H1 (cell line): ENCODE data around the gene CHST11. TPM values are rescaled to one million over a fixed set of nuclear protein-coding genes. Genes with fewer than 3 reads are reported as not detected.

Experiments
- CTCF ChIA-PET: fragments of 300-600 bp; sonication (Branson Sonifier 250); formaldehyde crosslinking; loops from one replicate; lab custom pipeline; 2021; ENCODE audit not compliant: partially characterized antibody; lab: Charles Lee
- POLR2A ChIA-PET: fragments of 300-600 bp; sonication (Branson Sonifier 250); formaldehyde crosslinking; loops from one replicate; lab custom pipeline; 2021; ENCODE audit warnings: inconsistent platforms; ENCODE audit not compliant: partially characterized antibody; lab: Charles Lee
- DNase-seq, 2 experiments: peaks; one replicate each; pipeline versions ENCODE4 v3.0.0 to v3.0.0-alpha.2; 2010 to 2022; ENCODE audit warnings: low spot score in 2 of 2, low read depth in 1 of 2, mixed read lengths in 1 of 2
- FAIRE-seq: peaks from 2 replicates; lab custom pipeline; 2011; peaks lifted over from hg19 to GRCh38; lab: Jason Lieb, UNC
- H2AFZ ChIP-seq: 2 replicates; pipeline ENCODE4 v1.8.1; 2012; ENCODE audit warnings: low read length, inconsistent platforms
- H2AK5ac ChIP-seq: 2 replicates; pipeline ENCODE4 v1.6.1; 2013; ENCODE audit warnings: low read depth, low read length
- H2BK120ac ChIP-seq: replicated peaks from 2 replicates; pipeline ENCODE3; 2013; ENCODE audit warnings: low read depth, low read length, inconsistent platforms
- H2BK12ac ChIP-seq: 2 replicates; pipeline ENCODE4 v1.6.1; 2013; ENCODE audit warnings: low read depth, low read length
- H2BK15ac ChIP-seq: 2 replicates; pipeline ENCODE4 v1.6.1; 2013; ENCODE audit warnings: low read length
- H2BK20ac ChIP-seq: 2 replicates; pipeline ENCODE4 v1.6.1; 2013; ENCODE audit warnings: low read length
- H2BK5ac ChIP-seq: 2 replicates; pipeline ENCODE4 v1.6.1; 2013; ENCODE audit warnings: low read depth, low read length
- H3K14ac ChIP-seq: 2 replicates; pipeline ENCODE4 v1.6.1; 2013; ENCODE audit warnings: inconsistent platforms; ENCODE audit not compliant: insufficient read length
- H3K18ac ChIP-seq: 2 replicates; pipeline ENCODE4 v1.6.1; 2013; ENCODE audit warnings: low read length; ENCODE audit errors: extremely low read depth
- H3K23ac ChIP-seq: 2 replicates; pipeline ENCODE4 v1.6.1; 2013; ENCODE audit warnings: inconsistent platforms; ENCODE audit not compliant: insufficient read length
- H3K23me2 ChIP-seq: 2 replicates; pipeline ENCODE4 v1.6.1; 2013; ENCODE audit warnings: low read depth, low read length
- H3K27ac ChIP-seq: 2 replicates; pipeline ENCODE4 v1.6.1; 2011; ENCODE audit warnings: low read depth, low read length, inconsistent platforms
- H3K27me3 ChIP-seq, 4 experiments: replicated peaks in 1 of 4; 1 replicate in 1 of 4; 2 replicates in 3 of 4; pipeline versions ENCODE4 v1.6.1 to v1.8.1; 2011 to 2013; ENCODE audit warnings: low read length in 3 of 4, mild to moderate bottlenecking in 3 of 4, inconsistent platforms in 2 of 4, mixed read lengths in 2 of 4, moderate library complexity in 1 of 4; ENCODE audit not compliant: control insufficient read depth in 3 of 4, insufficient read depth in 3 of 4; ENCODE audit errors: extremely low read depth in 1 of 4
- H3K36me3 ChIP-seq, 4 experiments: 2 replicates each; pipeline versions ENCODE4 v1.6.1 to v1.8.1; 2011 to 2013; ENCODE audit warnings: mild to moderate bottlenecking in 4 of 4, low read length in 3 of 4, moderate library complexity in 2 of 4, control low read depth in 1 of 4, inconsistent platforms in 1 of 4; ENCODE audit not compliant: insufficient read depth in 4 of 4, control insufficient read depth in 2 of 4
- H3K4ac ChIP-seq: replicated peaks from 2 replicates; pipeline ENCODE3; 2013; ENCODE audit warnings: low read length, low read depth, mixed read lengths, inconsistent platforms; ENCODE audit not compliant: insufficient read length
- H3K4me1 ChIP-seq, 4 experiments: replicated peaks in 1 of 4; 1 replicate in 1 of 4; 2 replicates in 3 of 4; pipeline versions ENCODE4 v1.6.1 to v1.8.1; 2011 to 2013; ENCODE audit warnings: low read length in 3 of 4, inconsistent platforms in 2 of 4, mixed read lengths in 1 of 4; ENCODE audit not compliant: insufficient read depth in 4 of 4, control insufficient read depth in 3 of 4
- H3K4me2 ChIP-seq, 2 experiments: 2 replicates each; pipeline versions ENCODE4 v1.6.1 to v1.8.1; 2011 to 2013; ENCODE audit warnings: low read depth in 2 of 2, low read length in 2 of 2, control low read depth in 1 of 2, inconsistent platforms in 1 of 2, mild to moderate bottlenecking in 1 of 2; ENCODE audit not compliant: insufficient read depth in 1 of 2
- H3K4me3 ChIP-seq, 4 experiments: fragments of 200-600, 300-600 bp in 1 of 4; sonication (generic), shearing (Covaris generic), sonication (Bioruptor Twin) in 1 of 4; 2 replicates each; pipeline versions ENCODE4 v1.5.1 to v1.8.1; 2011 to 2016; ENCODE audit warnings: low read length in 4 of 4, low read depth in 3 of 4, control low read depth in 2 of 4, inconsistent platforms in 2 of 4, mild to moderate bottlenecking in 2 of 4, mixed read lengths in 1 of 4, moderate library complexity in 1 of 4; ENCODE audit not compliant: insufficient read depth in 2 of 4; ENCODE audit errors: extremely low read depth in 1 of 4
- H3K56ac ChIP-seq: replicated peaks from 2 replicates; pipeline ENCODE3; 2013; ENCODE audit warnings: low read depth, mild to moderate bottlenecking, mixed read lengths, low read length, inconsistent platforms; ENCODE audit not compliant: insufficient read length
- H3K79me1 ChIP-seq: 2 replicates; pipeline ENCODE4 v1.6.1; 2013; ENCODE audit warnings: low read depth, low read length, control low read depth
- H3K79me2 ChIP-seq, 2 experiments: 2 replicates each; pipeline versions ENCODE4 v1.6.1 to v1.8.1; 2012 to 2013; ENCODE audit warnings: low read length in 2 of 2, mild to moderate bottlenecking in 2 of 2, inconsistent platforms in 1 of 2; ENCODE audit not compliant: insufficient read depth in 2 of 2, control insufficient read depth in 1 of 2
- H3K9ac ChIP-seq, 4 experiments: replicated peaks in 1 of 4; 1 replicate in 1 of 4; 2 replicates in 3 of 4; pipeline versions ENCODE4 v1.6.1 to v1.8.1; 2011 to 2013; ENCODE audit warnings: low read depth in 3 of 4, low read length in 3 of 4, control low read depth in 2 of 4, mild to moderate bottlenecking in 2 of 4, moderate library complexity in 2 of 4, inconsistent platforms in 1 of 4; ENCODE audit errors: extremely low read depth in 1 of 4
- H3K9me3 ChIP-seq, 2 experiments: 2 replicates each; pipeline versions ENCODE4 v1.6.1 to v1.8.1; 2012 to 2013; ENCODE audit warnings: mild to moderate bottlenecking in 2 of 2, moderate library complexity in 2 of 2, control low read depth in 1 of 2, inconsistent platforms in 1 of 2, low read depth in 1 of 2, low read length in 1 of 2, mixed read lengths in 1 of 2; ENCODE audit not compliant: insufficient read depth in 2 of 2
- H4K20me1 ChIP-seq, 2 experiments: replicated peaks in 1 of 2; 2 replicates each; pipeline versions ENCODE3 to v1.8.1; 2011 to 2013; ENCODE audit warnings: inconsistent platforms in 2 of 2, low read length in 2 of 2, mild to moderate bottlenecking in 1 of 2; ENCODE audit not compliant: insufficient read depth in 2 of 2, control insufficient read depth in 1 of 2
- H4K5ac ChIP-seq: 2 replicates; pipeline ENCODE4 v1.6.1; 2013; ENCODE audit warnings: low read length, low read depth, mixed read lengths, inconsistent platforms; ENCODE audit not compliant: insufficient read length
- H4K8ac ChIP-seq: 2 replicates; pipeline ENCODE4 v1.8.0; 2013; ENCODE audit warnings: mild to moderate bottlenecking, moderate library complexity, low read length, inconsistent platforms; ENCODE audit not compliant: insufficient read depth; ENCODE audit errors: extremely low read depth
- H4K91ac ChIP-seq: replicated peaks from 2 replicates; pipeline ENCODE3; 2013; ENCODE audit warnings: low read length, mixed read lengths, inconsistent platforms; ENCODE audit not compliant: insufficient read length
- ATF2 ChIP-seq: IDR thresholded peaks from 2 replicates; pipeline ENCODE4 v1.6.1; 2012; ENCODE audit warnings: low read length, inconsistent platforms
- CHD1 ChIP-seq: IDR thresholded peaks from 2 replicates; pipeline ENCODE4 v1.6.1; 2012; ENCODE audit warnings: low read depth, low read length, improper control_type of control experiment
- CHD2 ChIP-seq: IDR thresholded peaks from 2 replicates; pipeline ENCODE4 v1.6.1; 2012; ENCODE audit warnings: low read length, improper control_type of control experiment
- CTBP2 ChIP-seq: IDR thresholded peaks from 2 replicates; pipeline ENCODE4 v1.7.0; 2011; ENCODE audit warnings: borderline replicate concordance, mild to moderate bottlenecking, moderate library complexity, mixed read lengths, low read length; ENCODE audit not compliant: insufficient read depth, insufficient read length
- HDAC6 ChIP-seq: IDR thresholded peaks from one replicate; pipeline ENCODE4 v1.7.1; 2012; ENCODE audit warnings: low read depth, mild to moderate bottlenecking, inconsistent platforms, low read length, moderate library complexity
- NANOG ChIP-seq: IDR thresholded peaks from 2 replicates; pipeline ENCODE4 v1.6.1; 2011; ENCODE audit warnings: low read length, low read depth, mild to moderate bottlenecking, inconsistent platforms; ENCODE audit not compliant: insufficient read depth, poor library complexity, severe bottlenecking
- PHF8 ChIP-seq: fragments of 200-600 bp; sonication (generic); conservative IDR thresholded peaks from 2 replicates; pipeline ENCODE4 v1.7.1; 2012; ENCODE audit warnings: low read depth, mild to moderate bottlenecking, inconsistent platforms, low read length, moderate library complexity
- POLR2A ChIP-seq, 2 experiments: IDR thresholded peaks; 1 replicate in 1 of 2; 2 replicates in 1 of 2; pipeline ENCODE4 v1.6.1; 2011; ENCODE audit warnings: low read depth in 2 of 2, low read length in 2 of 2, mild to moderate bottlenecking in 2 of 2; ENCODE audit errors: control extremely low read depth in 1 of 2
- RNF2 ChIP-seq: fragments of 200-900, 300-1000 bp; sonication (generic); IDR thresholded peaks from 2 replicates; pipeline ENCODE4 v1.7.1; 2016; ENCODE audit warnings: borderline replicate concordance, low read depth, mild to moderate bottlenecking, antibody characterized with exemption, low read length; ENCODE audit not compliant: poor library complexity, severe bottlenecking; ENCODE audit errors: missing control alignments
- TAF7 ChIP-seq: optimal IDR thresholded peaks from 2 replicates; pipeline ENCODE3; 2011; ENCODE audit warnings: low read depth, mild to moderate bottlenecking, inconsistent platforms, low read length, moderate library complexity, borderline replicate concordance
- TCF12 ChIP-seq: IDR thresholded peaks from 2 replicates; pipeline ENCODE4 v1.6.1; 2011; ENCODE audit warnings: low read depth, mild to moderate bottlenecking, low read length
- ZNF274 ChIP-seq: IDR thresholded peaks from 2 replicates; pipeline ENCODE4 v1.7.0; 2012; ENCODE audit warnings: low read length, borderline replicate concordance; ENCODE audit errors: extremely low read depth
- WGBS, 2 experiments: shearing (Covaris generic) in 1 of 2; methylation state at CpG; one replicate each; pipeline versions ENCODE4 v1.1.6 to v1.1.7; 2013 to 2015; ENCODE audit warnings: low lambda C conversion rate in 2 of 2, mixed read lengths in 2 of 2, inconsistent platforms in 1 of 2, low coverage in 1 of 2, missing lambda C conversion rate in 1 of 2; ENCODE audit not compliant: insufficient replicate concordance in 2 of 2, insufficient coverage in 1 of 2, insufficient read length in 1 of 2; ENCODE audit errors: extremely low coverage in 1 of 2, missing lambda C conversion rate in 1 of 2; 5-methylcytosine and 5-hydroxymethylcytosine counted together
- polyA plus RNA-seq, 7 experiments: library from polyadenylated mRNA; depleted of rRNA in 3 of 7; stranded (reverse) in 5 of 7; unstranded in 2 of 7; fragments of >200 nt in 5 of 7; fragments of 200-250 nt in 2 of 7; gene quantifications; 1 replicate in 5 of 7; 2 replicates in 1 of 7; 4 replicates in 1 of 7; pipeline versions ENCODE4 v1.2.1 to v1.2.3, GENCODE V29; 2011 to 2013; ENCODE audit warnings: missing spikeins in 2 of 7, mixed read lengths in 2 of 7
- total RNA-seq: library from RNA; stranded (reverse); fragmentation: NEBNext Ultra II Directional; extraction: Animal tissue kit (Norgen Biotek cat#: 25700); gene quantifications from 2 replicates; pipeline ENCODE4 v1.2.1, GENCODE V29; 2021

The CHST11 gene
- total and polyA plus RNA-seq, 2 of the 8 experiments (the other 6 are each of a cell fraction or from before 2014, with no cell fraction given) = 14.4 to 20.8 TPM

GRCh38 chr12:104750061-104750460 is 293.3 kb downstream of the CHST11 start:
- no peaks in the 10 kb centered on the region; the same call in 1 of the 2 replicates for H3K79me1 ChIP-seq
- no peak overlapping the region for H3K9ac ChIP-seq
- H2AFZ ChIP-seq = no peak overlapping the region
- H2BK15ac ChIP-seq = no peak overlapping the region
- no peak overlapping the region for H3K18ac ChIP-seq
- ChIA-PET CTCF (interaction anchor here (1.8 to 4.3 kb wide), 2 partner anchors 11 to 15 kb away, joined by 6 to 17 read pairs; no protein-coding TSS in a partner anchor), POLR2A (no interaction called here)
- H3K9me3 ChIP-seq = no peaks in the 10 kb centered on the region
- no peak overlapping the region; a peak in 1 of 4 replicates for H3K4me2 ChIP-seq
- DNase-seq (no peak), FAIRE-seq (no peak)
- H3K36me3 ChIP-seq = no peaks in the 10 kb centered on the region
- H3K4me3 ChIP-seq = no peak overlapping the region
- no peak overlapping the region for H3K4ac ChIP-seq
- WGBS, 2 experiments = 92% methylated on average over 5 of the region's 5 CpGs; no CpG with 5 or more reads in 1 of the 2 experiments
- H2BK12ac ChIP-seq = no peak overlapping the region
- no peak overlapping the region for H4K91ac ChIP-seq
- H3K4me1 ChIP-seq = peaks cover 2 to 12% (median 5%) of the 10 kb centered on the region in 4 experiments; a peak in 2 of 7 replicates
- no peak overlapping the region for H2AK5ac ChIP-seq
- no peaks in the 10 kb centered on the region for H3K27me3 ChIP-seq
- no peaks in the 10 kb centered on the region for H4K20me1 ChIP-seq
- no peak overlapping the region for H4K8ac ChIP-seq
- no peak overlapping the region for H3K14ac ChIP-seq
- H2BK20ac ChIP-seq = no peak overlapping the region
- H3K79me2 ChIP-seq = no peaks in the 10 kb centered on the region
- no peak overlapping the region for H2BK5ac ChIP-seq
- H3K23me2 ChIP-seq = no peaks in the 10 kb centered on the region
- H3K27ac ChIP-seq = no peak overlapping the region
- no peak overlapping the region for H4K5ac ChIP-seq
- H2BK120ac ChIP-seq = no peak overlapping the region
- H3K56ac ChIP-seq = no peak overlapping the region
- H3K23ac ChIP-seq = no peak overlapping the region
- TF ChIP-seq TCF12 (no peak), TAF7 (no peak), CHD2 (no peak), CHD1 (no peak), PHF8 (no peak), ATF2 (no peak), HDAC6 (no peak), CTBP2 (no peak), POLR2A (IDR thresholded peaks at IDR 0.05; ENCODE audit: control extremely low read depth in 1 of 2, low read depth in 2 of 2, low read length in 2 of 2) (no peak), RNF2 (no peak), ZNF274 (no peak), NANOG (no peak)
